T-helper 1 cell (primary cell): ENCODE measurements around the gene MRRF.

Experiments
- DNase-seq, 5 donors: peaks; one replicate each; pipeline ENCODE4 v3.0.0-alpha.2; 2012 to 2020

MRRF gene

GRCh38 chr9:122333169-122333808, 68.6 kb downstream of the MRRF start:
- DNase-seq, result no peak

- DNase-seq, result no peak
Observed at GRCh38 chr9:122334916-122335315, 70.2 kb downstream of the MRRF start.

GRCh38 chr9:122336189-122336588, 71.5 kb downstream of the MRRF start:
- DNase-seq, result no peak

GRCh38 chr9:122336866-122337555, 72.3 kb downstream of the MRRF start:
- DNase-seq, result no peak

- no peak for DNase-seq
Observed at GRCh38 chr9:122337556-122337929, 72.9 kb downstream of the MRRF start.

GRCh38 chr9:122338536-122338935, 73.9 kb downstream of the MRRF start:
- no peak for DNase-seq

- DNase-seq, result no peak
Observed at GRCh38 chr9:122338994-122339393, 74.3 kb downstream of the MRRF start.

- DNase-seq, result no peak
Observed at GRCh38 chr9:122339579-122339978, 74.9 kb downstream of the MRRF start.

- no peak for DNase-seq
Observed at GRCh38 chr9:122340161-122340560, 75.5 kb downstream of the MRRF start.

- no peak for DNase-seq
Observed at GRCh38 chr9:122342323-122343050, 77.8 kb downstream of the MRRF start.

- DNase-seq, result no peak
Observed at GRCh38 chr9:122346478-122347347, 82.0 kb downstream of the MRRF start.

- DNase-seq, result peak in 1 of 5 donors; percentile 10
Observed at GRCh38 chr9:122347348-122348287, 82.9 kb downstream of the MRRF start.

- DNase-seq, result no peak
Observed at GRCh38 chr9:122348288-122348777, 83.7 kb downstream of the MRRF start.

GRCh38 chr9:122348791-122349190, 84.1 kb downstream of the MRRF start:
- DNase-seq, result no peak

GRCh38 chr9:122349201-122349600, 84.5 kb downstream of the MRRF start:
- no peak for DNase-seq

- DNase-seq, result peak; percentile 39 to 68 (median 64)
Observed at GRCh38 chr9:122350577-122351355, 86.1 kb downstream of the MRRF start.

GRCh38 chr9:122354536-122355199, 90.0 kb downstream of the MRRF start:
- DNase-seq, result no peak

GRCh38 chr9:122355336-122355875, 90.7 kb downstream of the MRRF start:
- no peak for DNase-seq

- no peak for DNase-seq
Observed at GRCh38 chr9:122356627-122357026, 91.9 kb downstream of the MRRF start.

- DNase-seq, result no peak
Observed at GRCh38 chr9:122360891-122361290, 96.2 kb downstream of the MRRF start.
